GM18517 (cell line): ENCODE results near the gene PTPRD.
A peak's percentile ranks its signal among the peaks of the same experiment; 100 is the strongest.
"Not testable (repeated sequence)": the region's sequence is repeated elsewhere in the genome, so short reads cannot be mapped to it uniquely, and the experiment has no call there.

Source experiments
- ATAC-seq: cut with Tn5 transposase; IDR thresholded peaks from one replicate; pipeline ENCODE4 v1.9.1; 2021; ENCODE audit warnings: mild to moderate bottlenecking, moderate library complexity; ENCODE audit not compliant: unreplicated experiment

Gene PTPRD

GRCh38 chr9:9996259-9996658 is 616.5 kb downstream of the PTPRD start:
- ATAC-seq = no peak

GRCh38 chr9:9992936-9993335 is 619.9 kb downstream of the PTPRD start:
- ATAC-seq = no peak

DNA sequence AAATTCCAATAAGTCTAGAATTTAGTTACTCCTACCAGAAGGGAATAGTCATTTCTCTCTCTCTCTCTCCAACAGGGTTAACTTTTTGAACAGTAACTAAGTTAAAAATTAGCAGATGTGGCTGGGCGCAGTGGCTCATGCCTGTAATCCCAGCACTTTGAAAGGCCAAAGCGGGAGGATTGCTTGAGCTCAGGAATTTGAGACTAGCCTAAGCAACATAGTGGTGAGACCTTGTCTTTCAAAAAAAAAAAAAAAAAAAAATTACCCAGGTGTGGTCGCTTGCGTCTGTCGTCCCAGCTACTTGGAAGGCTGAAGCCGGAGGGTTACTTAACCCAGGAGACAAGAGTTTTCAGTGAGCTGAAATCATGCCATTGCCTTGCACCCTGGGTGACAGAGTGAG is 639.7 kb downstream of the PTPRD start:
- ATAC-seq = no peak

GRCh38 chr9:9970514-9970913 is 642.3 kb downstream of the PTPRD start:
- no peak for ATAC-seq

DNA sequence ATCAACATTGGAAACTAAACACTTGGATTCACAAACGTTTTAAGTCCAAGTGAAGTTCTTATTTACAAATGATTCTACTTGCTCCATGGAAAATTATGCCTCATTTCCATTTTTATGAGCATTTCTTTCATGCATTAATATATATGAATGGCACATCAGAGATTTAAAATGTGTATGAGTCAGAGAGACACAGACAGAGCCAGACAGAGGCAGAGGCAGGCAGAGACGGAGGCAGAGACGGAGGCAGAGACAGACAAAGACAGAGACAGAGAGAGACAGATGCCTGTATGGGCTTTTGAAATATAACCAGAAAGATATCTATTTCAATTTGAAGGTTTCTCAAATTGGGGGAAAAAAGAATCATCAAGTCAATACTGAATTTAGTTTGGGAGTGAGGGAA is 649.0 kb downstream of the PTPRD start:
- ATAC-seq = no peak

DNA sequence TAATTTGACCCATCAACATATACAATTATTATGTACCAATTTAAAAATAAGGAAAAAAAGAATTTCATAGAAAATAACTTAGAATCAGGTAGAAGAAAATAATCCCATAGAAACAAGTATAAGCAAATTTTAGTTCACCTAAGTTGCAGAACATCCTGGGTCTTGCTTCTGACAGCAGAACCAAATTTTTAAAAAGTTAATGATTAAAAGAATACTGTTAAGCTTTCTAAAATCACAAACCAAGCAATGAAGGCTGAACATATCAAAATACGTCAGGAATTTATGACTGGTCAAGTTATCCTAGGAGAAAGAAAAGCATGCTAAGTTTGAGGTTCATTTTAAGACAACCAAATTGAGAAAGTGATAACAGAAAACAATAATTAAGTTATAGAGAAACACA is 650.9 kb downstream of the PTPRD start:
- no peak for ATAC-seq

GRCh38 chr9:9961487-9961886 is 651.3 kb downstream of the PTPRD start:
- ATAC-seq = no peak

- no peak for ATAC-seq
These were observed 661.1 kb downstream of the PTPRD start for GRCh38 chr9:9951556-9952160.

DNA sequence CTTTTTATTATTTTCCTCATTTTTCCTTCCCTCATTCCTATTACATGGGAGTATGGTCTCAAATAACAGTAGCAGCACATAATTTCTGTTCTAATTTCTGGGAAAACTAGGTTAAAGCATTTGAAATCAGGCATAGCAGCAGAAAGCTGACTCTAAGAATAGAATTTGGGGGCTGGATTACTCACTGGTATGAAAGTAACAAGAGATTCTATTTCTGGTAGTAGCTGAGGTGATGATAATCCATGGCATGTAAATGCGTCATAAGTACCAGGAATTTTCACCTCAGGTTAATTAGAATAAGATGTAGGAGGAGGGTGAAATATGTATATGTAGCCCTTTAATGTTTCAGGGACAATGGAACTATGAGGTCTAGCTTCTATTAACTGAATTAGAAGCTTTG is 662.0 kb downstream of the PTPRD start:
- ATAC-seq = no peak

DNA sequence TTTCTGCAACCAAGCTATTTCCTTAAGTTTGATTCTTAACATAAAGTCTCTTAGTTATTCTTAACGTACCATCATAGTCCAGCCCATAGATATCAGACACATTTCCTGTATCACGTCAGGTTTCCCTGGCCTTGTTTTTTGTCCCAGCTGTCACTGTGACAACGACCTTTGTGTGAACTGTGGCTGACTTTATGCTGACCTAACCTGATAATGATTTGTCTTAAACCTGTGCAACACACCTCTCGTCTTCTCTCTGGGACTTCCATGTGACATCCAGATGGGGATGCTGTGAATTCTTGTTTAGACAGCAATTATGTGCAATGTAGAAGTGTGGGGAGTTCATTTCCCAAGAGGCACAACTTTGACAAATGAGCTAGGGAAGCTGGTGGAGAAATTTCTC is 662.8 kb downstream of the PTPRD start:
- no peak for ATAC-seq

DNA sequence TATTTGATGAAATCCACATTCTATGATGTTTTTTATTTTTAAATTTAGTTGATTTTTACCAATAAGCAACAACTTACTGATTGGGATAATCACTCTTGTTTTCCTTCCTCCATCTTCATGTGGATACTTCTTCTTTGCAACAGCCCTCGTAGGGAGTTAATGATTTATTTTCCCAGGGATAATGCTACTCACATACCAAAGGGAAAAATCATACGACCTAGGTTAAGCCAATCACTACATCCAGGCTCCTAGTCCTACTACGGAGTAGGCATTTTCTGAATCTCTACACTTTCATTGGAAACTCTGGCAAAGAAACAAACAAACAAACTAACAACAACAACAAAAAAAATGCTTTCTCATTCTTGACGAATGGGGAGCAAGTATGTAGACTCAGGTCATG is 663.4 kb downstream of the PTPRD start:
- no peak for ATAC-seq

DNA sequence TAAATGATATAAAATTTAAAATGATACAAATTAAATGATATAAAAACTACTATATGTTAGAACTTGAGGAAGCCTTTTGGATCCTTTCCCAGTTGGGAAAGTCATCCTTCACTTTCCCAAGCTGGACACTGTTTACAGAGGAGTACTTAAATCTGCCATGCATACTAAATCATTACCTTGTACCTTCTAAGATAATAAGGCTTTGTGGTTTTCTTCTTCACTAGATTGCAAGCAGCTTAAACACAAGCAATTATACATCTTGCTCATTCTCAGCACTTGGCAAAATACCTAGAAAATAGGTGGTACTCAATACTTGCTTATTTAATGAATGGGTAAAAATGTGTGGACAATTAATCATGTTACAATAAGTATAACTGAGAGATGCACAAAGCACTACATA is 666.8 kb downstream of the PTPRD start:
- no peak for ATAC-seq

DNA sequence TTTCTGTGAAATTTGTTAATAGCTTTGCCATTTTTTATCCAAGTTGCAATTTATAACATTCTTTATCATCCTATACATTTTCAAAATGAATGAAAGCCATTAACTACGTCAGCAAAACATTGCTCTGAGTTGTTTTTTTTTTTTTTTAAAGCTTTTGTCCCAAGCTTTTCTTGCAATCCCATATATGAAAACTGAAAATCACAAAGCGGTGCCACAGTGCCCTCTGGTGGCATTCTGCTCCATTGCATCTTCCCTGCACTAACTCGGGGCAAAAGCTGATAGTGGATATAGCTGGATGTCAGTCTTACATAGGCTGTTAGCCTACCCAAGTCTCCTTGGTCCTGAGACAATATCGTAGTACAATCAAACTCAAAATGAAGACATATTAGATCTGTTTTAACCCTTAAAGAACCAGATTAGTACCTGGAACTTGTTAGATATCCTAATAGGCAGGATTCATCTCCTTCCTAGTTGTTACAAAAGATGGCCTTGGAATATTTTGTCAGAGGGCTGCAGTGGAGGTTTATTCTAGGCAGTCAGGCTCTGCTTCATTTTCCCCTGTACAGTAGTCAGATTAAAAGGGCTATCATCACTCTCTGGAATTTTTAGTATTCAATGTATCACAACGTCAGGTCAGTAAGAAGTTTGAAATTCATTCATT is 669.9 kb downstream of the PTPRD start:
- ATAC-seq = peak; percentile 72

- ATAC-seq = no peak
These were observed 674.4 kb downstream of the PTPRD start for GRCh38 chr9:9938432-9938831.

GRCh38 chr9:9931464-9931863 is 681.3 kb downstream of the PTPRD start:
- ATAC-seq = not testable (repeated sequence)

DNA sequence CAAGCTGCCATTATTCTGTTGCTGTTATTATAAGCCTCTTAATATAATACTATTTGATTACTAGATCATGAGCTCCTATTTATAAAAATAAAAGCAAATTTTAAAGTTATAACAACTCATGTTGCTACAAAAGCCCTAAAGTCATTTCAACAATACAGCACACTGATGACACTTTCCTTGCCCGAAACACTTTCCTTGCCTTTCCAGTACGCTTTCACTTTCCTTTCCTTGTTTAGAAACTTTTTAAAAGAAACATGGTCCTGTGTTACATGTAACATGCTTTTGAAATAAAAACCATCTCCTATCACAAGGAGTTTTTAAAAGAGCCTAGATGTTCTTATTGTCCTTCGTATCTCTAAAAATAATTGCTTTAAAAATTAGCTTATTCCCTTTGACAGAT is 688.4 kb downstream of the PTPRD start:
- peak; percentile 90 for ATAC-seq

DNA sequence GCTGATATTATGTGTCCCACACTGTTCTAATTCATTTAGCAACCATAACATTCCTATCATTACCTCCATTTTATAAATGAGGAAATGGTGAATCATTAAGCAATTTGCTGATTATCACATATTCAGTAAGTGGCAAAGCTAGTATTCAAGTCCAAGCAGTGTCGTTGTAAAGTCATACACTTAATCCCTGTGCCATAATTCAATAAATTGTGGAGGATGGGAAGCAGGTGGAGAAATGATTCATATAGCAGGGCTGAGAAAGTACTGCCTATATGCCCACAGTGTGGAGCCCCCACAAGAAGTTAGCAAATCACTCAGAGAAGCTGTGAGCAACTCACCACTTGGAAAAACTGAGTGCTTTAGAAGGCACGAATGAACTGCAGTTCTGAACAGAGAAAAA is 691.0 kb downstream of the PTPRD start:
- ATAC-seq = no peak

GRCh38 chr9:9920425-9921060 is 692.3 kb downstream of the PTPRD start:
- no peak for ATAC-seq

GRCh38 chr9:9919174-9919775 is 693.5 kb downstream of the PTPRD start:
- no peak for ATAC-seq

DNA sequence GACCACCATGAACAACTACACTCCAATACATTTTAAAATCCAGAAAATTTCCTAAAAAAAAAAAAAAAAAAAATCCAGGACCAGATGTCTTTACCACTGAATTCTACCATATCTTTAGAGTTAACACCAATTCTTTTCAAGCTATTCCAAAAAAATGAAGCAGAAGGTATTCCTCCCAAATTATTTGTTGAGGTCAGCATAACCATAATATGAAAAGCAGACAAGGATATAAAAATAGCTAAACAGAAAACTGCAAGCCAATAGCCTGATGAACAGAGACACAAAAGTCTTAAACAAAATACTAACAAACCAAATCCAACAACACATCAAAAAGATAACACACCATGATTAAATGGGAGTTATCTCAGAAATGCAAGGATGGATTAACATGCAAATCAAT is 695.4 kb downstream of the PTPRD start:
- ATAC-seq = no peak

- ATAC-seq = no peak
These were observed 698.6 kb downstream of the PTPRD start for GRCh38 chr9:9914174-9914573.

DNA sequence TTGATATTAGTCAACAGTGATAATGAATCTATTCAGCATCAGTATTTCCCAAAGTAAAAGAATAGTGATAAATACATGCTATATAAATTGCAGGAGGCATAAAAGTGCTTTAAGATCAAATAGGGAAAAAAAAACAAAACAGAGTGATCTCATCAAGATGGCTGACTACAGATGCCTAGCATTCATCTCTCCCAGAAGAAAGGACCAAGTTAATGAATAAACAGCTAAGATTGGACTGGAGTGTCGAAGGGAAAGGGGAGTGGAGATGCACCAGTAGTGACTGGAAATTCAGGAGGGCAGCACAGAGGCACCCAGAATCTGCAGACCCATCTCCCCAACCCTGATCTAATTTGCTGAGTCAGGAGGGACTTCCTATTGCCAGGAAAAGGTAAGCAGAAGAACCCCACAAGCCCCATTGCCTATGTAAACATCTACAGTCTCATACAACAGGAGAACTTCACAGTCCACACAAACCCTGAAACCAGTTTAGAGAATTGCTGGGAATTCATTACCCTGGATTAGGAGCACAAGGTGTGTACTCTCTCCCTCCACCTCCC is 699.4 kb downstream of the PTPRD start:
- no peak for ATAC-seq
